ENCODE results near the gene TNNT2. TPM values are rescaled to one million over a fixed set of nuclear protein-coding genes. Genes with fewer than 3 reads are reported as not detected.

Gene TNNT2
- total and polyA plus RNA-seq, 2 donors (not counting 3 experiments of a cell fraction or from before 2014, with no cell fraction given), result not detected

DNA sequence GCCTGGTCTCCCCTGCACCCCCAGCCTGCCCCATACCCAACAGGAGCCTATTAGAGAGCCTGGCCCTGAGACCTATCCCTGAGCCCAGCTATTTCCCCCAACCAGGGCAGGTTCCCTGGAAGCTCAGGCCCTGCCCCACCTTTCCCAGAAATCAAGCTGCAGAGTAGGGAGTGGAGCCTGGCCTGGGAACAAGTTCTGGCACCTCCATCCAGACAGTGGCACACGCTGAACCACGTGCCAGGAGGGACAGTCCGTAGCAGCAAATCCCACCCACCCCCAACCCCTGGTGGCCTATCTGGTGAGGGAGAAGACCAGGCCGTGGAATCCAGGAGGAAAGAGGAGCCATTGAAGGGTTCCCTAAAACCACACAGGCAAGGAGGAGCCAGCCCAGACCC is 22.6 kb downstream of the TNNT2 start:
- BruUV-seq (replicated peaks), result no TSS peak
- Histone ChIP-seq H3K79me2 (ENCODE audit: control insufficient read depth, insufficient read depth, low read length) (no peaks in the 10 kb centered on the region), H3K9ac (replicated peaks; ENCODE audit: extremely low read depth, insufficient read depth, low read length) (no peak overlapping the region), H3K9me3 (replicated peaks; ENCODE audit: control insufficient read depth, insufficient read depth, low read length) (no peaks in the 10 kb centered on the region), H3K36me3 (ENCODE audit: control insufficient read depth in 2 of 2, extremely low read depth in 1 of 2, insufficient read depth in 2 of 2, low read length in 2 of 2) (no peaks in the 10 kb centered on the region), H3K27ac (ENCODE audit: insufficient read depth, low read depth, low read length) (no peak overlapping the region), H3K4me2 (ENCODE audit: insufficient read depth, low read length) (no peak overlapping the region), H2AFZ (ENCODE audit: low read depth, low read length) (no peak overlapping the region), H3K4me1 (ENCODE audit: control insufficient read depth, extremely low read depth, insufficient read depth, low read length) (peaks cover 6% of the 10 kb centered on the region), H3K4me3 (replicated peaks in 1 of 3; ENCODE audit: insufficient read depth in 1 of 3, low read depth in 1 of 3, low read length in 3 of 3) (no peak overlapping the region), H3K27me3 (ENCODE audit: control insufficient read depth in 2 of 2, insufficient read depth in 2 of 2, low read length in 2 of 2) (peaks cover 0 to 5% of the 10 kb centered on the region in 2 experiments), H4K20me1 (replicated peaks; ENCODE audit: control insufficient read depth, extremely low read depth, insufficient read depth, low read length) (no peaks in the 10 kb centered on the region), H3K9me1 (replicated peaks; ENCODE audit: control insufficient read depth, extremely low read depth, insufficient read depth, low read length) (no peaks in the 10 kb centered on the region)
- no peak for FAIRE-seq
- TF ChIP-seq EZH2 (IDR thresholded peaks at IDR 0.05; ENCODE audit: borderline replicate concordance, low read depth, low read length, severe bottlenecking) (no peak), JUN (IDR thresholded peaks at IDR 0.05; ENCODE audit: borderline replicate concordance, insufficient read depth, insufficient read length, low read depth) (no peak), FOS (IDR thresholded peaks at IDR 0.05; ENCODE audit: borderline replicate concordance, insufficient read depth, low read length) (no peak), POLR2AphosphoS5 (IDR thresholded peaks at IDR 0.05; ENCODE audit: insufficient read depth, low read depth, low read length) (no peak), MYC (IDR thresholded peaks at IDR 0.05; ENCODE audit: low read depth, low read length) (no peak)
- TF ChIP-seq, protein P1, sequence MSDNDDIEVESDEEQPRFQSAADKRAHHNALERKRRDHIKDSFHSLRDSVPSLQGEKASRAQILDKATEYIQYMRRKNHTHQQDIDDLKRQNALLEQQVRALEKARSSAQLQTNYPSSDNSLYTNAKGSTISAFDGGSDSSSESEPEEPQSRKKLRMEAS (IDR thresholded peaks at IDR 0.05; ENCODE audit: insufficient read depth, insufficient read length), result no peak
- ChIA-PET CTCF (interaction anchor here (0.8 to 1.5 kb wide), 3 partner anchors 9 to 101 kb away, joined by 3 read pairs; no protein-coding TSS in a partner anchor), POLR2A (no interaction called here)
- DNase-seq (ENCODE audit: low read depth, low spot score), result no peak
- dilution Hi-C loops (cut with MboI; ENCODE audit: extremely low pct_ligation_motif_present, low sequenced_read_pairs) (no loop called here), intact Hi-C loops (cut with micrococcal nuclease) (no loop called here)

DNA sequence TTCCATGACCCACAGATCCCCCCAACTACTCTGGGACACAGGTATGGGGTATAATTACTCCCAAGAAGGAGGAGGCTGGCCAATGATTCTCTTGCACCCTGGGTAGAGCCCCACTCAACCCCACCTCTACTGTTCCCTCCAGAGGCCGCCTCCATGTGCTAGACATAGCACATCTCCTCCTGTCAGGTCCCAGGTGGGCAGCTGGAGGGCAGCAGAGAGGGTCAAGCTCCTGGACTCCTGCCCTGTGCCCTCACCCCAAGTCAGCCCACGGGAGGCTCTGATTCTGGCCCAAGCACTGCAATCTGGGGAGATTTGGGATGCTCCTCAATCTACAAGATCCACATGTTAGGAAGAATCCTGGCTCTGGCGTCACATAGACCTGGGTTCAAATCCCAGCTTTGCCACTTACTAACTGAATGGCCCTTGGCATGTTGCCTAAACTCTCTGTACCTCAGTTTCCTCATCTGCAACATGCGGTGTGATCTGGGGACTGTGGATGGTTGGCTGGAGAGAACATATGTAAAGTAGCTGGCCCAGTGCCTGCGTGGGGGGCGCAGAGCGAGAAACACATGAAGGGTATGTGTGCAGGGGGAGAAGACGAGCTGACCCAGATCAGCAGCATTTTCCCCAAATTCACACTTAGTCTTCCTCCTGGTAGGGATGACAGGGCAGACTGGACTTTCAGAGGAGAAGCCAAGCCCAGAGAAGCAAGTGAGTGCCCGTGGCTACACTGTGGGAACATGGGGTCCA is 23.2 kb downstream of the TNNT2 start:
- H3K9me3 ChIP-seq (replicated peaks; ENCODE audit: control insufficient read depth, insufficient read depth, low read length), result no peaks in the 10 kb centered on the region
- H3K4me1 ChIP-seq (ENCODE audit: control insufficient read depth, extremely low read depth, insufficient read depth, low read length), result peaks cover 6% of the 10 kb centered on the region
- no peaks in the 10 kb centered on the region for H3K79me2 ChIP-seq (ENCODE audit: control insufficient read depth, insufficient read depth, low read length)
- no peaks in the 10 kb centered on the region for H3K9me1 ChIP-seq (replicated peaks; ENCODE audit: control insufficient read depth, extremely low read depth, insufficient read depth, low read length)
- H3K9ac ChIP-seq (replicated peaks; ENCODE audit: extremely low read depth, insufficient read depth, low read length), result no peak overlapping the region
- FAIRE-seq (no peak), DNase-seq (ENCODE audit: low read depth, low spot score) (no peak)
- intact Hi-C loops (cut with micrococcal nuclease) (no loop called here), dilution Hi-C loops (cut with MboI; ENCODE audit: extremely low pct_ligation_motif_present, low sequenced_read_pairs) (no loop called here)
- TF ChIP-seq POLR2A (IDR thresholded peaks at IDR 0.05; ENCODE audit: low read depth, low read length), result no peak
- no TSS peak for BruUV-seq (replicated peaks)
- ChIA-PET POLR2A (no interaction called here), CTCF (interaction anchor here (1.5 kb wide), 1 partner anchor 21 kb away, joined by 3 read pairs; no protein-coding TSS in a partner anchor)
- no peak overlapping the region for H3K4me3 ChIP-seq (replicated peaks in 1 of 3; ENCODE audit: insufficient read depth in 1 of 3, low read depth in 1 of 3, low read length in 3 of 3)
- H3K27ac ChIP-seq (ENCODE audit: insufficient read depth, low read depth, low read length), result no peak overlapping the region
- no peak overlapping the region for H3K4me2 ChIP-seq (ENCODE audit: insufficient read depth, low read length)
- peaks cover 0 to 5% of the 10 kb centered on the region in 2 experiments for H3K27me3 ChIP-seq (ENCODE audit: control insufficient read depth in 2 of 2, insufficient read depth in 2 of 2, low read length in 2 of 2)
- no peak overlapping the region for H2AFZ ChIP-seq (ENCODE audit: low read depth, low read length)
- no peaks in the 10 kb centered on the region for H4K20me1 ChIP-seq (replicated peaks; ENCODE audit: control insufficient read depth, extremely low read depth, insufficient read depth, low read length)
- H3K36me3 ChIP-seq (ENCODE audit: control insufficient read depth in 2 of 2, extremely low read depth in 1 of 2, insufficient read depth in 2 of 2, low read length in 2 of 2), result no peaks in the 10 kb centered on the region

Measured in endothelial cell of umbilical vein (primary cell).